Measurements from ENCODE around the gene SEC16A.

Gene SEC16A

DNA sequence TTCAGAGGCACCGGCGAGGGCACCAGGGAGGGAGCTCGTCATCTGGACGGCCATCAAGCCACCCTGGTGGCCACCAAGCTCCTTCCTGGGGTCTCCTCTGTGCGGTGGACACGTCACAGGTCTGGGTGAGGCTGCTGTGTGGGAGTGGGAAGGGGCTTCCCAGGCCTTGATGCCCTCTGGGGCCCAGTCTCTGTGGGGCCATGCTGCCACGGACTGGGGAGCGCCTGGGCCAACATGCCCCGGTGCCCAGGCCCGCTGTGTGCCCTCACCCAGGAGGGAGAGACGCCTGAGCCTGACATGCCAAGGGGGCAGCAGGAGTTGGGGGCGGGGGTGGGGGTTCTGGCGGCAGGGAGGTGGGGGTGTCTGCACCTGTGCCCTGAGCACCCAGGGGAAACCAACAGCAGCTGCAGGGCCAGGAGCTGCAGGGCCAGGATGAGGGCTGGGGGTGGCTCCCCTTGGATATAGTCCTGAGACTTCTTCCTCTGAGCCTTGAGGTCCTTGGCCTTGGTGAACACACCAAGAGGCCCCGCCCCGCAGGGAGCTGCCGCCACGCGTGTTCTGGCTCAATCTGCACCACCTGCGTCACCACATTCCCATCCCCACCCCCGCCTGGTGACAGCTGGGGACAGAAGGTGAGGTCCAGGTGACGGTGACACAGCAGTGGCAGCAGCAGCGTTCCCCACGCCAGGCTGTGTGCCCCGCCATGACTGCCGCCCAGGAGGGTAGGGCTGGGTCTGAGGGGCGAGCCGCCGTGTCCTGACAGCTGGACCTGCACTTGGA is 15.3 kb upstream of the SEC16A start:
- TF ChIP-seq, protein P1, sequence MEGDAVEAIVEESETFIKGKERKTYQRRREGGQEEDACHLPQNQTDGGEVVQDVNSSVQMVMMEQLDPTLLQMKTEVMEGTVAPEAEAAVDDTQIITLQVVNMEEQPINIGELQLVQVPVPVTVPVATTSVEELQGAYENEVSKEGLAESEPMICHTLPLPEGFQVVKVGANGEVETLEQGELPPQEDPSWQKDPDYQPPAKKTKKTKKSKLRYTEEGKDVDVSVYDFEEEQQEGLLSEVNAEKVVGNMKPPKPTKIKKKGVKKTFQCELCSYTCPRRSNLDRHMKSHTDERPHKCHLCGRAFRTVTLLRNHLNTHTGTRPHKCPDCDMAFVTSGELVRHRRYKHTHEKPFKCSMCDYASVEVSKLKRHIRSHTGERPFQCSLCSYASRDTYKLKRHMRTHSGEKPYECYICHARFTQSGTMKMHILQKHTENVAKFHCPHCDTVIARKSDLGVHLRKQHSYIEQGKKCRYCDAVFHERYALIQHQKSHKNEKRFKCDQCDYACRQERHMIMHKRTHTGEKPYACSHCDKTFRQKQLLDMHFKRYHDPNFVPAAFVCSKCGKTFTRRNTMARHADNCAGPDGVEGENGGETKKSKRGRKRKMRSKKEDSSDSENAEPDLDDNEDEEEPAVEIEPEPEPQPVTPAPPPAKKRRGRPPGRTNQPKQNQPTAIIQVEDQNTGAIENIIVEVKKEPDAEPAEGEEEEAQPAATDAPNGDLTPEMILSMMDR (IDR thresholded peaks at IDR 0.05), result no peak

GRCh38 chr9:136496801-136497620 is 14.2 kb upstream of the SEC16A start:
- TF ChIP-seq, protein P1 (IDR thresholded peaks at IDR 0.05), result no peak

DNA sequence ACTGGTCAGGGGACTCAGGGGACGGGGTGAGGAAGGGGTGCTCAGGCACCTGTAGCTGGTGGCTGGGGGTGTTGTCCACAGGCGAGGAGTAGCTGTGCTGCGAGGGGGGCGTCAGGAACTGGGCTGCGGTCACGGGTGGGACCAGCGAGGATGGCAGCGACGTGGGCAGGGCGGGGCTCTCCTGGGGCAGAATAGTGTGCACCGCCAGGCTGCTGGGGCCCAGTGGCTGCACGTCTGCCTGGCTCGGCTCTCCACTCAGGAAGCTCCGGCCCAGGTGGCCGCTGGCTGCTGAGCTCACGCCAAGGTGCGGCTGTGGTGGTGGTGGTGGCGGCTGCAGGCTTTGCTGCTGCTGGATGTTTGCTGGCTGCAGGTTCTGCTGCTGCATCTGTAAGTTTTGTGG is 13.3 kb upstream of the SEC16A start:
- TF ChIP-seq, protein P1 (IDR thresholded peaks at IDR 0.05), result no peak

DNA sequence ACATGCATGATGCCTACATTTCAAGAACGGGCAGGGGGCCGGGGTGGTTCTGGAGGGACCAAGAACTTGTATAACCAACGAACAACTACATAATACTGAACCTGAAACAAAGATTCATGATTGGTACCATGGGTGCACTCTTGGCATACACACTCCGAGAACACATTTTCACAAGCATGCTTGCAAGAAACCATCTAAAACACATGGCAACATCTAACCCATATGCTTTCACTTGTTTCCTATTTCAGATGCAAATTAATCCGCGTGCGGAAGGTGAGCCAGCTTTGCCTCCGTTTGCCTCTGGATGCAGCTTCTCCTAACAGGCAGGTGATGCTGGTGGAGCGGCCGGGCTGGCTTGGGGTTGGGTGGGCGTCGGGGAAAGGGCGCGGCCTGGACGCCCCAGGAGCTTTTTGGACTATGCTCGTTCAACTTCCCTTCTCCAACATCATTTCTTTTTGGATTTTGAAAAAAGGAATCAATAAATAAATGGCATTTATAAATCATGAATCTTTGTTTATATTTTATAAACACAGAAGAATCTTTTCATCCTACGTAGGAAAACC is 12.5 kb upstream of the SEC16A start:
- TF ChIP-seq, protein P1 (IDR thresholded peaks at IDR 0.05), result no peak

DNA sequence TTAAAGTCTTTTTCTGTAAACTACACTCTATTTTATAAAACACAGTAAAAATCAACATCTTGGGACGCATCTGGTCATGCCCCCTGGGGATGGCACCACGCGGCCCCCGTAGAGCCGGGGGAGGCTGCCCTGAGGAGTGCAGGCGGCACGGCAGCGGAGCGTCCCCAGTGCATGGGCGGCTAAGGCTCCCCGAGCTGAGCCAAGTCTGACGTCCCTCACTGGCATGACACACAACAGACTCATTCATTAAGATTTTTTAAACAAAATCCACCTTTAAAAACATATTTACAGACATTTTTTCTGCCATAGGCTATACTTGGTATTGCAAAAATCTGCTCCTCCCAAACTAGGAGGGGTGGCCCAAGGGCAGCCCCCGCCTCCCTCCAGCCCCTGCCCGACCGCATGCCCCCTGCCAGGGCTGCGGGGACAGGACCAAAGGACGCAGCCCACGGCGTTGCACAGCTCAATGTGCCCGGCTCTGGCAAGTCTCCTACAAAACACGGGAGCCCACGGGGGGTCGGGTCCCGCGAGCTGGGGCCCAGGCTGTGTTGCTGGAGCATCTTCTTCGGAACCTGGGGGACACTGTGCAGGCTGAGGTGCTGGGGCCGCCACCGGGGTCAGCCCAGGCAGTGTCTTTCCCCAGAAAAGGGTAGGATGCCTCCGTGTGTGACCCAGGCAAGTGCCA is 11.8 kb upstream of the SEC16A start:
- TF ChIP-seq, protein P1 (IDR thresholded peaks at IDR 0.05), result no peak

DNA sequence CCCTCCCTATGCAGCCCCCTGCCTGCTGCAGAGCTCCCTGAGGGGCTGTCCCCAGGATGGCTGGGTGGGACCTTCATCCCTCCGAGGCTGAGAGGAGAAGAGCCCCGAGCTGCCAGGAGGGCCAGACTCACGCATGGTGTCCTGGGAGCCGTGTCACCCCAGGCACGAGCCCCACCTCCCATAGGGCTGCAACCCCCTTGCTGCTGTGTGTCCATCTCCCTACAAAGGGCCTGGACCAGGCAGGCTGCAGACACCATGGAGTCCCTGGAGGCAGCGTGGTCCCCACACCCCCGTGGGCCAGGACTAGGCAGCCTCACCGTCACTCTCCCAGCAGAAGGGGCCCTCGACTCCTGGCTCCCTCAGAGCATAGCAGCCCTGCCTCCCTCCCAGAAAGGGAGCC is 11.2 kb upstream of the SEC16A start:
- TF ChIP-seq, protein P1 (IDR thresholded peaks at IDR 0.05), result no peak

GRCh38 chr9:136493567-136493971 is 10.7 kb upstream of the SEC16A start:
- TF ChIP-seq, protein P1 (IDR thresholded peaks at IDR 0.05), result no peak
